ENCODE measurements around the gene DCHS2.
"Not testable (repeated sequence)": the region's sequence is repeated elsewhere in the genome, so short reads cannot be mapped to it uniquely, and the experiment has no call there.

Gene DCHS2

GRCh38 chr4:154293427-154293826, 198.2 kb downstream of the DCHS2 start:
- DNase-seq, result no peak
- no peak for ATAC-seq (replicated peaks)
- Mint-ChIP-seq H3K9me3 (no peaks in the 10 kb centered on the region), H3K4me3 (no peak overlapping the region), H3K4me1 (no peaks in the 10 kb centered on the region), H3K27ac (no peak overlapping the region), H3K36me3 (no peaks in the 10 kb centered on the region), H3K27me3 (peaks cover 8 to 32% of the 10 kb centered on the region in 2 donors)

- H3K9me3 Mint-ChIP-seq, result no peaks in the 10 kb centered on the region
- ATAC-seq (replicated peaks), result peak in 1 of 2 donors; percentile 38
- H3K4me1 Mint-ChIP-seq, result no peaks in the 10 kb centered on the region
- no peak overlapping the region for H3K27ac Mint-ChIP-seq
- H3K4me3 Mint-ChIP-seq, result no peak overlapping the region
- no peaks in the 10 kb centered on the region for H3K36me3 Mint-ChIP-seq
- DNase-seq, result no peak
- H3K27me3 Mint-ChIP-seq, result peaks cover 8 to 32% of the 10 kb centered on the region in 2 donors
Observed at GRCh38 chr4:154292589-154292988, 199.0 kb downstream of the DCHS2 start.

DNA sequence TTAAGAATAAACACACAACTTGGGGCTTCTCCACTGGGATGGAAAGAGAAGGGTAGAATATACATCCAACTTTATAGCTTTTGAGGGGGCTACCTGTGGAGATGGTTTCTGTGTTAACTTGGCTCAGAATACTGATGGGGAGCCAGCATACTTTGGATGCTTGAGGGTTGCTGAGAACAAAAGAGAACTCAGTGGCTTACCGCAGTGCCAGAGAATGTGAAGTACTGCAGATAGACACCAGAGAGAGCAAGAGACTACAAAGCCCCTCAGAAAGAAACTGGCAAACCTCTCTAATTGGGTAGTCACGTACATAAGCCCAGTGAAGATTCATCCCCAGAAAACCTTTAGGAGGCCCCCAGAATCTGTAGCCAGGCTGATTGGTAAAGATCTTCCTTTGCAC, 214.4 kb downstream of the DCHS2 start:
- Mint-ChIP-seq H3K27ac (no peak overlapping the region), H3K27me3 (peaks cover 25 to 32% of the 10 kb centered on the region in 2 donors), H3K9me3 (peaks cover 5 to 8% of the 10 kb centered on the region in 2 donors), H3K36me3 (peaks cover 3 to 4% of the 10 kb centered on the region in 2 donors), H3K4me1 (no peaks in the 10 kb centered on the region), H3K4me3 (no peak overlapping the region)
- no peak for DNase-seq
- ATAC-seq (replicated peaks), result no peak

- no peak overlapping the region for H3K4me3 Mint-ChIP-seq
- DNase-seq, result no peak
- H3K36me3 Mint-ChIP-seq, result peaks cover 3 to 4% of the 10 kb centered on the region in 2 donors
- H3K9me3 Mint-ChIP-seq, result peaks cover 5 to 8% of the 10 kb centered on the region in 2 donors
- H3K27me3 Mint-ChIP-seq, result peaks cover 25 to 32% of the 10 kb centered on the region in 2 donors
- no peaks in the 10 kb centered on the region for H3K4me1 Mint-ChIP-seq
- no peak overlapping the region for H3K27ac Mint-ChIP-seq
- ATAC-seq (replicated peaks), result no peak
Observed at GRCh38 chr4:154276496-154276895, 215.1 kb downstream of the DCHS2 start.

GRCh38 chr4:154254999-154255398, 236.6 kb downstream of the DCHS2 start:
- H3K4me1 Mint-ChIP-seq, result no peaks in the 10 kb centered on the region
- H3K36me3 Mint-ChIP-seq, result no peaks in the 10 kb centered on the region
- DNase-seq, result no peak
- ATAC-seq (replicated peaks), result no peak
- peaks cover 13 to 15% of the 10 kb centered on the region in 2 donors for H3K27me3 Mint-ChIP-seq
- no peak overlapping the region for H3K27ac Mint-ChIP-seq
- no peaks in the 10 kb centered on the region for H3K9me3 Mint-ChIP-seq
- no peak overlapping the region for H3K4me3 Mint-ChIP-seq

GRCh38 chr4:154234576-154234975, 257.0 kb downstream of the DCHS2 start:
- ATAC-seq (replicated peaks) (no peak), DNase-seq (no peak)
- H3K27ac Mint-ChIP-seq, result no peak overlapping the region
- H3K4me3 Mint-ChIP-seq, result no peak overlapping the region
- H3K4me1 Mint-ChIP-seq, result no peaks in the 10 kb centered on the region
- no peaks in the 10 kb centered on the region for H3K9me3 Mint-ChIP-seq
- H3K27me3 Mint-ChIP-seq, result peaks cover 15 to 18% of the 10 kb centered on the region in 2 donors
- H3K36me3 Mint-ChIP-seq, result no peaks in the 10 kb centered on the region

GRCh38 chr4:154231806-154232478, 259.7 kb downstream of the DCHS2 start:
- Mint-ChIP-seq H3K9me3 (peaks cover 4% of the 10 kb centered on the region in 2 donors), H3K36me3 (no peaks in the 10 kb centered on the region), H3K4me3 (no peak overlapping the region), H3K4me1 (no peaks in the 10 kb centered on the region), H3K27ac (no peak overlapping the region), H3K27me3 (peaks cover 20 to 29% of the 10 kb centered on the region in 2 donors)
- ATAC-seq (replicated peaks) (no peak), DNase-seq (no peak)

- Mint-ChIP-seq H3K36me3 (no peaks in the 10 kb centered on the region), H3K9me3 (peaks cover 4% of the 10 kb centered on the region in 2 donors), H3K4me1 (no peaks in the 10 kb centered on the region), H3K4me3 (no peak overlapping the region), H3K27ac (no peak overlapping the region), H3K27me3 (peaks cover 20 to 23% of the 10 kb centered on the region in 2 donors)
- ATAC-seq (replicated peaks), result no peak
- DNase-seq, result no peak
Observed at GRCh38 chr4:154230723-154231122, 260.9 kb downstream of the DCHS2 start.

DNA sequence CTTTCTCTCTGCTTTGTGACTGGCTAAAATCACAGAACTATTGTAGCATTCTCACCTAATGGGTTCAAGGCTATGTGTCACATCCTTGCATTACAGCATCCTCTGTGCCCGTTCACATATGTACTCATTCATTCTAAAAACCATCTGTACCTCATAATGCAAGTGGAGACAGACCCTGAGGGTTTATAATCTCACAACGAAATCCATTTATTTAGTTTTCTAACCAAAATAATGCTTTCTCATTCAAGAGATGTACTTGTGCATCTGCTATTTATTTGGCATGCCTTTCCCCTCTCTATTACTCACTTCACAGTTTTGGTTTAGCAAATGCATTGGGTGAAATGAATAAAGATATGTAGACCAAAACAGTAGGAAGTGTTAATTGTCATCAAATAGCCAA, 261.5 kb downstream of the DCHS2 start:
- ATAC-seq (replicated peaks), result no peak
- Mint-ChIP-seq H3K4me3 (no peak overlapping the region), H3K27me3 (peaks cover 17 to 18% of the 10 kb centered on the region in 2 donors), H3K4me1 (no peaks in the 10 kb centered on the region), H3K9me3 (peaks cover 7% of the 10 kb centered on the region in 2 donors), H3K36me3 (no peaks in the 10 kb centered on the region), H3K27ac (no peak overlapping the region)
- no peak for DNase-seq

DNA sequence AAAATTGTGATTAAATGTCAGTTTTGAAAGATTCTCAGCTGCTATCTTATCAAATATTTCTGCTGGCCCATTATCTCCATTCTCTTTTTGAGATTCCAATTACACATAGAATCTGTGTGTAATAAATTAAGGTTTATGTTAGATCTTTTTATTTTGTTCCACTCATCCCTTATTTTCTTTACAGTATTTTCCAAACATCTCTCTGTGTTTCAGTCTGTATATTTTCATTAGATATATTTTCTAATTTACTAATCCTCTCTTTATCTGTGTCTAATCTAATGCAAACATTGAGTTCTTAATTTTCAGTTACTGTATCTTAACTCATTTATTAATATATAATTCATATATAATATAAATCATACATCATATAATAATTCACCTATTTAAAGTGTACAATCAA, 268.7 kb downstream of the DCHS2 start:
- no peak overlapping the region for H3K4me3 Mint-ChIP-seq
- ATAC-seq (replicated peaks) (no peak), DNase-seq (no peak)
- no peaks in the 10 kb centered on the region for H3K4me1 Mint-ChIP-seq
- peaks cover under 1 to 3% of the 10 kb centered on the region in 2 donors for H3K27me3 Mint-ChIP-seq
- H3K27ac Mint-ChIP-seq, result no peak overlapping the region
- H3K36me3 Mint-ChIP-seq, result no peaks in the 10 kb centered on the region
- H3K9me3 Mint-ChIP-seq, result peaks cover 15 to 19% of the 10 kb centered on the region in 2 donors

GRCh38 chr4:154218051-154218450, 273.5 kb downstream of the DCHS2 start:
- Mint-ChIP-seq H3K4me1 (no peaks in the 10 kb centered on the region), H3K27me3 (no peaks in the 10 kb centered on the region), H3K4me3 (no peak overlapping the region), H3K9me3 (peaks cover 4% of the 10 kb centered on the region in 2 donors), H3K36me3 (no peaks in the 10 kb centered on the region), H3K27ac (no peak overlapping the region)
- ATAC-seq (replicated peaks) (no peak), DNase-seq (no peak)

GRCh38 chr4:154217384-154217783, 274.2 kb downstream of the DCHS2 start:
- not testable (repeated sequence) for H3K27me3 Mint-ChIP-seq; H3K27ac Mint-ChIP-seq; H3K4me3 Mint-ChIP-seq; H3K4me1 Mint-ChIP-seq; H3K36me3 Mint-ChIP-seq; ATAC-seq (replicated peaks); DNase-seq; H3K9me3 Mint-ChIP-seq

DNA sequence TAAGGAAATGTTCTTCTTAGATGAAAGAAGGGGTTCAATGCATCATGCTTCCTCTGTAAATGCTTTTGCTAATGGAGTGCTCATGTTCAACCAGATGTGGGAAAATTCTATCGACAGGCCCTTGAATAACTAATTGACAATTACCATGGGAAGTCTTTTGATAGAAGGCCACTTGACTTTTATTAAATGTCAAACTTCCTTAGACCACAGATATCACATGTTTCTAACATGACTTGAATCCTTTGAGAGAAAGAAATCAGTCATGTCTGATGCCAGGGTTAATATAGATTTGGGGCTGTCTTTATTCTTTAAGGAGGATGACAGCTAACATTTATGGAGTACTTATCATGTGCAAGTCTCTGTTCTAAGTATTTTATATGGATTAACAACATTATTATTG, 280.1 kb downstream of the DCHS2 start:
- no peaks in the 10 kb centered on the region for H3K4me1 Mint-ChIP-seq
- no peaks in the 10 kb centered on the region for H3K27me3 Mint-ChIP-seq
- H3K4me3 Mint-ChIP-seq, result no peak overlapping the region
- no peak for DNase-seq
- no peaks in the 10 kb centered on the region for H3K36me3 Mint-ChIP-seq
- no peak overlapping the region for H3K27ac Mint-ChIP-seq
- no peak for ATAC-seq (replicated peaks)
- no peaks in the 10 kb centered on the region for H3K9me3 Mint-ChIP-seq

GRCh38 chr4:154208424-154208823, 283.2 kb downstream of the DCHS2 start:
- H3K36me3 Mint-ChIP-seq, result peaks cover 0 to 2% of the 10 kb centered on the region in 2 donors
- H3K27me3 Mint-ChIP-seq, result peaks cover 5 to 12% of the 10 kb centered on the region in 2 donors
- no peak overlapping the region for H3K4me3 Mint-ChIP-seq
- no peak overlapping the region for H3K27ac Mint-ChIP-seq
- no peak for ATAC-seq (replicated peaks)
- DNase-seq, result no peak
- H3K4me1 Mint-ChIP-seq, result no peaks in the 10 kb centered on the region
- peaks cover 0 to 3% of the 10 kb centered on the region in 2 donors for H3K9me3 Mint-ChIP-seq

DNA sequence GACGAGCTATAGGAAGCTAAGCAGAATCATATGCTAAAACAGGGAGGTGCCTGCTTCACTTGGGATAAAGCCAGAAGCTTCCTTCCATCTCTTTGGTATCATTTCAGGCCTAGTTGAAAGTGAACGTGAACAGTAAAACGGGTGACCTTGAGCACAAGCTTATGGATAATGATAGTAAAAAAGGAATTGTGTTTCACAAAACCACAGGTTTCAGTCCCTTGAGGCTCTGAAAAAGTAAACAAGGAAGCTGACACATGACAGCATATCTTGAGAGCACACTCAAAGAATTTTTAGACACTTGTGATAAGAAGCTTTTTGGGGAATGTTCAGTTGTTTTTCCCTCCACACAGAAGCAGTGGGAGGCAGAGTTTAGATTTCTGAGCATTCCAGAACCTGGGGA, 286.1 kb downstream of the DCHS2 start:
- Mint-ChIP-seq H3K4me3 (no peak overlapping the region), H3K27me3 (peaks cover 5 to 12% of the 10 kb centered on the region in 2 donors), H3K36me3 (peaks cover 0 to 2% of the 10 kb centered on the region in 2 donors), H3K9me3 (peaks cover 0 to 3% of the 10 kb centered on the region in 2 donors), H3K27ac (no peak overlapping the region), H3K4me1 (no peaks in the 10 kb centered on the region)
- DNase-seq, result no peak
- ATAC-seq (replicated peaks), result no peak
